PC-3 (cell line): ENCODE measurements around the gene MARCHF6. TPM values are rescaled to one million over a fixed set of nuclear protein-coding genes. Genes with fewer than 3 reads are reported as not detected.

Source experiments
- ATAC-seq: fragments of 200-7000 bp; cut with Tn5 transposase; 2 replicates; pipeline ENCODE4 v1.9.1; 2020; ENCODE audit warnings: mild to moderate bottlenecking, moderate library complexity
- BruUV-seq: library from RNA; stranded (reverse); fragments of 400-500 nt; replicated peaks from 2 replicates; lab custom pipeline; 2021; lab: Mats Ljungman, UMichigan
- CTCF ChIA-PET: fragments of 300-600 bp; sonication (Branson Sonifier 250); formaldehyde crosslinking; loops from one replicate; lab custom pipeline; 2022; ENCODE audit warnings: antibody characterized with exemption; lab: Charles Lee
- POLR2A ChIA-PET: fragments of 300-600 bp; sonication (Branson Sonifier 250); formaldehyde crosslinking; loops from one replicate; lab custom pipeline; 2022; ENCODE audit warnings: antibody characterized with exemption; ENCODE audit not compliant: unreplicated experiment; lab: Charles Lee
- DNase-seq: peaks from one replicate; pipeline ENCODE4 v3.0.0-alpha.2; 2015
- H2AFZ ChIP-seq: fragments of 300-600 bp; sonication (generic); 2 replicates; pipeline ENCODE4 v1.6.0; 2016; ENCODE audit warnings: antibody characterized with exemption, low read length
- H3F3A ChIP-seq: fragments of 300-600 bp; sonication (generic); one replicate; pipeline ENCODE4 v1.6.0; 2017; ENCODE audit warnings: antibody characterized with exemption, low read length, control low read depth, mild to moderate bottlenecking; ENCODE audit not compliant: unreplicated experiment
- H3K27ac ChIP-seq: fragments of 300-600 bp; sonication (generic); 2 replicates; pipeline ENCODE4 v1.5.1; 2016; ENCODE audit warnings: mild to moderate bottlenecking, low read length
- H3K27me3 ChIP-seq: fragments of 300-600 bp; sonication (generic); 2 replicates; pipeline ENCODE4 v1.6.1; 2016; ENCODE audit warnings: low read length, mixed read lengths
- H3K36me3 ChIP-seq: fragments of 300-600 bp; sonication (generic); 2 replicates; pipeline ENCODE4 v1.6.1; 2016; ENCODE audit warnings: low read depth, mixed run types, low read length, mixed read lengths
- H3K4me1 ChIP-seq: fragments of 300-600 bp; sonication (generic); 2 replicates; pipeline ENCODE4 v1.5.1; 2016; ENCODE audit warnings: low read length; ENCODE audit not compliant: insufficient read depth
- H3K4me2 ChIP-seq: fragments of 300-600 bp; sonication (generic); 2 replicates; pipeline ENCODE4 v1.6.0; 2016; ENCODE audit warnings: low read length
- H3K4me3 ChIP-seq: fragments of 300-600 bp; sonication (generic); 2 replicates; pipeline ENCODE4 v1.5.1; 2016; ENCODE audit warnings: mild to moderate bottlenecking, low read length, mixed read lengths
- H3K79me2 ChIP-seq: fragments of 300-600 bp; sonication (generic); 2 replicates; pipeline ENCODE4 v1.6.1; 2017; ENCODE audit warnings: low read length, mixed read lengths
- H3K9ac ChIP-seq: fragments of 300-600 bp; sonication (generic); 2 replicates; pipeline ENCODE4 v1.6.0; 2016; ENCODE audit warnings: mild to moderate bottlenecking, low read length
- H3K9me2 ChIP-seq: fragments of 300-600 bp; sonication (generic); replicated peaks from 2 replicates; pipeline ENCODE4 v1.6.1; 2016; ENCODE audit warnings: mixed run types, low read length, mixed read lengths
- H3K9me3 ChIP-seq: fragments of 300-600 bp; sonication (generic); 2 replicates; pipeline ENCODE4 v1.6.1; 2016; ENCODE audit warnings: low read length, mixed read lengths
- H4K20me1 ChIP-seq: fragments of 300-600 bp; sonication (generic); 2 replicates; pipeline ENCODE4 v1.6.1; 2016; ENCODE audit warnings: low read length, mixed read lengths
- EZH2 ChIP-seq: fragments of 300-600 bp; sonication (generic); IDR thresholded peaks from one replicate; pipeline ENCODE4 v1.6.1; 2017; ENCODE audit warnings: antibody characterized with exemption, mild to moderate bottlenecking, low read length; ENCODE audit not compliant: unreplicated experiment
- EZH2phosphoT487 ChIP-seq: fragments of 300-600 bp; sonication (generic); IDR thresholded peaks from 2 replicates; pipeline ENCODE4 v1.6.1; 2018; ENCODE audit warnings: mild to moderate bottlenecking, antibody characterized with exemption, low read length, borderline replicate concordance
- intact Hi-C: fragments of 100-400 bp; cut with micrococcal nuclease; formaldehyde crosslinking; loops from 2 replicates; pipeline ENCODE4 v1.9.0; 2023
- total RNA-seq: library from RNA; depleted of rRNA; stranded (reverse); fragments of >200 nt; gene quantifications from 2 replicates; pipeline ENCODE4 v1.2.3, GENCODE V29; 2014
- TF ChIP-seq, protein P1 (sequence below): fragments of 300-600 bp; sonication (generic); conservative IDR thresholded peaks from 2 replicates; pipeline ENCODE4 v1.5.1; 2017; ENCODE audit warnings: antibody characterized with exemption, low read depth, mild to moderate bottlenecking, low read length

The MARCHF6 gene
- total RNA-seq, 1 experiment from 2014 or later: 140 TPM

DNA sequence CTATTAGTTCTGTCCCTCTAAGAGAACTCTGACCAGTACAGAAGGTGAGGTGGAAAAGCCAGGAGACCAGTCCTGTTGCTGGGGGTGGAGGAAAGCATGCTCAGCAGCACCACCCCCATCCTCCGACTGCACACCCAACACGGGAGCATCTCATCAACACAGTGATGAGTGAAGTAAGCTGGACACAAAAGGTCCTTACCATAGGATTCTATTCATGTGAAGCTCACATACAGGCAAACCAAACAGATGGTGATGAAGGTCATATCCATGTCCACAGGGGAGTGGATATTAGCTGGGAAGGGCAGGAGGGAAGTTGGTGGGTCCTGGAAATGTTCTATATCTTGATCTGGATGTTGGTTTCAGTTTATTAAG, 14.8 kb upstream of the MARCHF6 start:
- no TSS peak for BruUV-seq
- Histone ChIP-seq H3K79me2 (no peaks in the 10 kb centered on the region), H3K4me2 (no peak overlapping the region), H2AFZ (no peak overlapping the region), H3K9me2 (no peaks in the 10 kb centered on the region; the same call in 1 of the 2 replicates), H3K9ac (no peak overlapping the region), H3K4me1 (no peaks in the 10 kb centered on the region), H3K36me3 (no peaks in the 10 kb centered on the region), H3K9me3 (no peaks in the 10 kb centered on the region), H3F3A (no peaks in the 10 kb centered on the region), H3K4me3 (no peak overlapping the region), H4K20me1 (no peaks in the 10 kb centered on the region), H3K27me3 (no peaks in the 10 kb centered on the region), H3K27ac (no peak overlapping the region)
- intact Hi-C loops: no loop called here
- TF ChIP-seq EZH2 (no peak), EZH2phosphoT487 (no peak)
- TF ChIP-seq, protein P1, sequence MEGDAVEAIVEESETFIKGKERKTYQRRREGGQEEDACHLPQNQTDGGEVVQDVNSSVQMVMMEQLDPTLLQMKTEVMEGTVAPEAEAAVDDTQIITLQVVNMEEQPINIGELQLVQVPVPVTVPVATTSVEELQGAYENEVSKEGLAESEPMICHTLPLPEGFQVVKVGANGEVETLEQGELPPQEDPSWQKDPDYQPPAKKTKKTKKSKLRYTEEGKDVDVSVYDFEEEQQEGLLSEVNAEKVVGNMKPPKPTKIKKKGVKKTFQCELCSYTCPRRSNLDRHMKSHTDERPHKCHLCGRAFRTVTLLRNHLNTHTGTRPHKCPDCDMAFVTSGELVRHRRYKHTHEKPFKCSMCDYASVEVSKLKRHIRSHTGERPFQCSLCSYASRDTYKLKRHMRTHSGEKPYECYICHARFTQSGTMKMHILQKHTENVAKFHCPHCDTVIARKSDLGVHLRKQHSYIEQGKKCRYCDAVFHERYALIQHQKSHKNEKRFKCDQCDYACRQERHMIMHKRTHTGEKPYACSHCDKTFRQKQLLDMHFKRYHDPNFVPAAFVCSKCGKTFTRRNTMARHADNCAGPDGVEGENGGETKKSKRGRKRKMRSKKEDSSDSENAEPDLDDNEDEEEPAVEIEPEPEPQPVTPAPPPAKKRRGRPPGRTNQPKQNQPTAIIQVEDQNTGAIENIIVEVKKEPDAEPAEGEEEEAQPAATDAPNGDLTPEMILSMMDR: no peak
- CTCF ChIA-PET: no interaction called here
- POLR2A ChIA-PET: no interaction called here
- DNase-seq (no peak), ATAC-seq (no peak)

DNA sequence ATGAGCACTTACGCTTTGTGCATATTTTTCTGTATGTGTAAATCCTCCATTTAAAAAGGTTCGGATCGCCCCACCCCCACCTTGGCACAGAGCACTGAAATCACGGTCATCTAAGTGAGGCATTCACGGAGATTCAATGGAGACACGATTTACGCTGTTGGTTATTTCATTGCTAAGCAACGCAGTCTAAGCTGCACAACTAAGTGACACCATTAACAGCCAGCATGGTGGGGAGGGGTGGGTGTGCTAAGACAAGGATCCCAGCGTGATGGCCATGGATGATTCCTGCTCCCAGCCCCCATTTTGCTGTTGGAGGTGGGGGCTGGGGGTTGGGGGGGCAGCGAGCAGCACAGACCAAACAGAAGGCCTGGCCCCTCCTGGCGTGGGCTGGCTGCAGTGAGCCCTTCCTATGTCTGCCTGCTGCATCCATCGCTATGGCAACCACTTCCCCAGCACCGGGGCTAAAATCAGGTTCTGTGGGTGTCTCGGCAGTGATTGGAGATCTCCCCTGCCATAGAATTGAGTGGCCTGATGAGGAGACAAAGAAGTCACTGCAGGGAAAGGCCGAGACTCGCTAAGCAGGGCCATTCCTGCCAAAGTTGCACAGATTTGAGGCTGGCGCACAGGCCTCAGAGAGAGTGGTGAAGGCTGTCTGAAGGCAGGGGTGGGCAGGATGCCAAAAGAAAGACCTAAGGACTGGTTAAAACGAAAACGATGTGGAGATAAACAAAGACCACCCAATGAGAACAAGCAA, 14.3 kb upstream of the MARCHF6 start:
- ChIA-PET CTCF (no interaction called here), POLR2A (no interaction called here)
- Histone ChIP-seq H3K27ac (no peak overlapping the region), H3K27me3 (no peaks in the 10 kb centered on the region), H3F3A (no peaks in the 10 kb centered on the region), H3K36me3 (no peaks in the 10 kb centered on the region), H3K79me2 (no peaks in the 10 kb centered on the region), H3K4me2 (no peak overlapping the region), H3K9me2 (no peaks in the 10 kb centered on the region; the same call in 1 of the 2 replicates), H3K4me1 (no peaks in the 10 kb centered on the region), H3K9me3 (no peaks in the 10 kb centered on the region), H2AFZ (no peak overlapping the region), H3K4me3 (no peak overlapping the region), H3K9ac (no peak overlapping the region), H4K20me1 (no peaks in the 10 kb centered on the region)
- ATAC-seq (no peak), DNase-seq (no peak)
- no TSS peak for BruUV-seq
- intact Hi-C loops: no loop called here
- no peak for TF ChIP-seq EZH2phosphoT487
- TF ChIP-seq, protein P1: no peak

DNA sequence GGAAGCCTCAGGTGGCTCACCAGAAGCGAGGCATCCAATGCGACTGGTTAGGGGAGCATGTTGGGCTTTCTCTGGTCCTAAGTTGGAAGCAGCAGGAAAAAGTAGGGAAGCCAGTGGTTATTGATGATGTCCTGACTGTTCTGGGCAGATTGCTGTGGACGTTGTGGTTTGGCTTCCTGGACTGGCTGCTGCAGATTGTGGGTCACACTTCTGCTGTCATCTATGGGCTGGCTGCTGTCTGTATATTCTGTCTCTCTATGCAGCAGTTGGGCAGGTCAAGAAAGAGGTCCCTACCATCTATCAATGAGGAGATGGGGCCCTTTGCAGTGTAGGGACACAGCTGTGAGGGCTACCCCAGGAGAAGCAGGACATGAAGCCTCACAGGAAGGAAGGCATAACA, 13.5 kb upstream of the MARCHF6 start:
- Histone ChIP-seq H3K27ac (no peak overlapping the region), H3K4me2 (no peak overlapping the region), H3K9me2 (no peaks in the 10 kb centered on the region; the same call in 1 of the 2 replicates), H4K20me1 (no peaks in the 10 kb centered on the region), H3K9me3 (no peaks in the 10 kb centered on the region), H3K9ac (no peak overlapping the region), H3F3A (no peaks in the 10 kb centered on the region), H2AFZ (no peak overlapping the region), H3K4me1 (no peaks in the 10 kb centered on the region), H3K79me2 (no peaks in the 10 kb centered on the region), H3K27me3 (no peaks in the 10 kb centered on the region), H3K36me3 (no peaks in the 10 kb centered on the region), H3K4me3 (no peak overlapping the region)
- ATAC-seq (no peak), DNase-seq (no peak)
- CTCF ChIA-PET: no interaction called here
- BruUV-seq: no TSS peak
- intact Hi-C loops: no loop called here
- POLR2A ChIA-PET: no interaction called here
- no peak for TF ChIP-seq EZH2
- TF ChIP-seq, protein P1: no peak
- TF ChIP-seq EZH2phosphoT487: no peak
